ENCODE data around the gene TMPRSS2. TPM values are rescaled to one million over a fixed set of nuclear protein-coding genes. Genes with fewer than 3 reads are reported as not detected.

The TMPRSS2 gene
- total and polyA plus RNA-seq, 12 donors: under 0.01 to 0.61 (median 0.17) TPM; not detected in 7

- no peaks in the 10 kb centered on the region for H3K27me3 ChIP-seq
Observed at GRCh38 chr21:41429305-41429704, 78.7 kb downstream of the TMPRSS2 start.

DNA sequence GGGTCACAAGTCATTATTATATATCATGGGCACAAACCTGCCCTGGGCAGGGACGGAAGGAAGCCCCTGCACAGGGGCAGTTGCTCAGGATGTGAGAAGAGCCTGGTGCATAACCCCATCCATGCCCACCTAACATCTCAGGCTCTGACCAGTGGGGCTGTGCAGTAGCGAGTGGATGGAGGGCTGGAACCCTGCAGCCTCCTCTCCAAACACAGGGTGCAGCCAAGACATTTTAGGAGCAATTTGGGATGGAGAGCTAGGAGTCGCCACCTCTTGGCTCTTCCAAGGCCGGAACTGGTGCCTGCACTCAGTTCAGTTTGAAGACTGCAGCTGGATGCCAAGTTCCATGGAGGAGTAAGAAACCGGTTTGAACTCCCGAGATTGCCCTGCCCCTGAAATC is 79.1 kb downstream of the TMPRSS2 start:
- Histone ChIP-seq H3K4me1 (replicated peaks in 1 of 2) (peaks cover 6 to 9% of the 10 kb centered on the region in 2 donors), H3K27me3 (no peaks in the 10 kb centered on the region), H3K27ac (no peak overlapping the region), H3K36me3 (replicated peaks in 1 of 2) (peaks cover 0 to 16% of the 10 kb centered on the region in 2 donors), H3K9me3 (replicated peaks in 1 of 3) (no peaks in the 10 kb centered on the region), H3K4me3 (no peak overlapping the region)
- TF ChIP-seq, protein P1, sequence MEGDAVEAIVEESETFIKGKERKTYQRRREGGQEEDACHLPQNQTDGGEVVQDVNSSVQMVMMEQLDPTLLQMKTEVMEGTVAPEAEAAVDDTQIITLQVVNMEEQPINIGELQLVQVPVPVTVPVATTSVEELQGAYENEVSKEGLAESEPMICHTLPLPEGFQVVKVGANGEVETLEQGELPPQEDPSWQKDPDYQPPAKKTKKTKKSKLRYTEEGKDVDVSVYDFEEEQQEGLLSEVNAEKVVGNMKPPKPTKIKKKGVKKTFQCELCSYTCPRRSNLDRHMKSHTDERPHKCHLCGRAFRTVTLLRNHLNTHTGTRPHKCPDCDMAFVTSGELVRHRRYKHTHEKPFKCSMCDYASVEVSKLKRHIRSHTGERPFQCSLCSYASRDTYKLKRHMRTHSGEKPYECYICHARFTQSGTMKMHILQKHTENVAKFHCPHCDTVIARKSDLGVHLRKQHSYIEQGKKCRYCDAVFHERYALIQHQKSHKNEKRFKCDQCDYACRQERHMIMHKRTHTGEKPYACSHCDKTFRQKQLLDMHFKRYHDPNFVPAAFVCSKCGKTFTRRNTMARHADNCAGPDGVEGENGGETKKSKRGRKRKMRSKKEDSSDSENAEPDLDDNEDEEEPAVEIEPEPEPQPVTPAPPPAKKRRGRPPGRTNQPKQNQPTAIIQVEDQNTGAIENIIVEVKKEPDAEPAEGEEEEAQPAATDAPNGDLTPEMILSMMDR (IDR thresholded peaks at IDR 0.05): no peak
- TF ChIP-seq POLR2A (IDR thresholded peaks at IDR 0.05): no peak
- WGBS, 4 donors: 92 to 100% (median 95%) methylated on average over 5 to 6 of the region's 6 CpGs
- DNase-seq: peak in 1 of 7 donors; percentile 12
- intact Hi-C loops (cut with DNase I): no loop called here

More at GRCh38 chr21:41429305-41429704, 78.7 kb downstream of the TMPRSS2 start:
- no peak for DNase-seq
- no peak overlapping the region for H3K27ac ChIP-seq
- peaks cover 0 to 16% of the 10 kb centered on the region in 2 donors for H3K36me3 ChIP-seq (replicated peaks in 1 of 2)
- no peak overlapping the region for H3K4me3 ChIP-seq
- intact Hi-C loops (cut with DNase I): no loop called here
- TF ChIP-seq POLR2A (IDR thresholded peaks at IDR 0.05): no peak
- TF ChIP-seq, protein P1 (IDR thresholded peaks at IDR 0.05): no peak
- peaks cover 6 to 9% of the 10 kb centered on the region in 2 donors for H3K4me1 ChIP-seq (replicated peaks in 1 of 2)
- H3K9me3 ChIP-seq (replicated peaks in 1 of 3): peaks cover 0 to 3% (median 0%) of the 10 kb centered on the region in 3 donors
- 95 to 98% (median 98%) methylated on average over 3 of the region's 3 CpGs for WGBS, 4 donors

GRCh38 chr21:41428311-41428710 is 79.6 kb downstream of the TMPRSS2 start:
- Histone ChIP-seq H3K4me3 (no peak overlapping the region), H3K27me3 (no peaks in the 10 kb centered on the region), H3K9me3 (replicated peaks in 1 of 3) (no peaks in the 10 kb centered on the region), H3K4me1 (replicated peaks in 1 of 2) (peaks cover 6 to 9% of the 10 kb centered on the region in 2 donors), H3K36me3 (replicated peaks in 1 of 2) (peaks cover 0 to 16% of the 10 kb centered on the region in 2 donors), H3K27ac (no peak overlapping the region)
- intact Hi-C loops (cut with DNase I): no loop called here
- peak in 1 of 7 donors; percentile 8 for DNase-seq
- TF ChIP-seq, protein P1 (IDR thresholded peaks at IDR 0.05): no peak
- no peak for TF ChIP-seq POLR2A (IDR thresholded peaks at IDR 0.05)
- 92 to 99% (median 95%) methylated on average over 2 to 8 of the region's 8 CpGs for WGBS, 4 donors

DNA sequence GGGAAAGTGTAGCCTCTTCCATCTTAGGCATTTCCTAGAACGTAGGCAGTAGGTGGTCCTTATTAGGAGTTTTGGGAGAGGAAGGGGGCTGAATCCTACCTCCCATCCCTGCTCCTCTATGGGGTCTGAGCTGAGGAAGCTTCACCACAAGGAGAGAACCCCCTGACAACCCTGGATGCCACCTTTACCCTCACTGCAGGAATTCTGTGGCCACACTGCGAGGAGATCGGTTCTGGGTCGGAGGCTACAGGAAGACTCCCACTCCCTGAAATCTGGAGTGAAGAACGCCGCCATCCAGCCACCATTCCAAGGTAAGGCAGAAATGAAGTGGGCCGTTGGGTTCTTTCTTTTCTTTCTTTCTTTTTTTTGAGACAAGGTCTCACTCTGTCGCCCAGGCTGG is 80.4 kb downstream of the TMPRSS2 start:
- Histone ChIP-seq H3K4me3 (no peak overlapping the region), H3K4me1 (replicated peaks in 1 of 2) (peaks cover 6 to 9% of the 10 kb centered on the region in 2 donors), H3K27ac (no peak overlapping the region), H3K36me3 (replicated peaks in 1 of 2) (peaks cover 0 to 8% of the 10 kb centered on the region in 2 donors), H3K27me3 (no peaks in the 10 kb centered on the region), H3K9me3 (replicated peaks in 1 of 3) (no peaks in the 10 kb centered on the region)
- peak in 1 of 7 donors; percentile 16 for DNase-seq
- WGBS, 4 donors: 92 to 97% (median 96%) methylated on average over 8 of the region's 8 CpGs
- intact Hi-C loops (cut with DNase I): no loop called here
- no peak for TF ChIP-seq POLR2A (IDR thresholded peaks at IDR 0.05)
- TF ChIP-seq, protein P1 (IDR thresholded peaks at IDR 0.05): no peak

Data from adrenal gland (tissue), 12 donors.